B cell (primary cell): ENCODE results near the gene ANAPC10. TPM values are rescaled to one million over a fixed set of nuclear protein-coding genes. Genes with fewer than 3 reads are reported as not detected.
"Not testable (repeated sequence)": the region's sequence is repeated elsewhere in the genome, so short reads cannot be mapped to it uniquely, and the experiment has no call there.

Experiments
- ATAC-seq: fragments of 200-7000 bp; cut with Tn5 transposase; one replicate; pipeline ENCODE4 v1.10.0; 2021; ENCODE audit warnings: low read depth, mild to moderate bottlenecking, moderate number of reproducible peaks, moderate library complexity
- CTCF ChIA-PET: fragments of 350-600 bp; sonication (Branson Sonifier 250); formaldehyde crosslinking; loops from one replicate; lab custom pipeline; 2021; ENCODE audit warnings: antibody characterized with exemption, inconsistent platforms; lab: Charles Lee
- POLR2A ChIA-PET: fragments of 350-600 bp; sonication (Branson Sonifier 250); formaldehyde crosslinking; loops from one replicate; lab custom pipeline; 2021; ENCODE audit warnings: antibody characterized with exemption; lab: Charles Lee
- DNase-seq: peaks from one replicate; pipeline ENCODE4 v3.0.0; 2013
- H2AFZ ChIP-seq: 2 replicates; pipeline ENCODE4 v1.6.1; 2012; ENCODE audit warnings: mild to moderate bottlenecking, low read depth, low read length; ENCODE audit not compliant: insufficient read depth, poor library complexity, severe bottlenecking
- H3K27ac ChIP-seq, 2 donors: 1 replicate in 1 of 2; 2 replicates in 1 of 2; pipeline ENCODE4 v1.5.1; 2012 to 2013; ENCODE audit warnings: low read length in 2 of 2, mild to moderate bottlenecking in 2 of 2, moderate library complexity in 1 of 2
- H3K27me3 ChIP-seq, 4 experiments: fragments of 200-600 bp in 1 of 4; sonication (generic) in 1 of 4; replicated peaks in 1 of 4; 1 replicate in 2 of 4; 2 replicates in 2 of 4; pipeline versions ENCODE4 v1.6.1 to v1.7.0; 2013 to 2016; ENCODE audit warnings: low read length in 3 of 4, mild to moderate bottlenecking in 2 of 4, mixed read lengths in 1 of 4, moderate library complexity in 1 of 4; ENCODE audit not compliant: insufficient read depth in 4 of 4, control insufficient read depth in 3 of 4; ENCODE audit errors: control extremely low read depth in 1 of 4
- H3K36me3 ChIP-seq, 2 experiments: replicated peaks in 1 of 2; 1 replicate in 1 of 2; 2 replicates in 1 of 2; pipeline versions ENCODE4 v1.6.1 to v1.7.1; 2013; ENCODE audit warnings: low read length in 1 of 2; ENCODE audit not compliant: insufficient read depth in 2 of 2, control insufficient read depth in 1 of 2; ENCODE audit errors: control extremely low read depth in 1 of 2, extremely low read depth in 1 of 2
- H3K4me1 ChIP-seq, 2 donors: fragments of 200-600 bp in 1 of 2; sonication (generic) in 1 of 2; 1 replicate in 1 of 2; 2 replicates in 1 of 2; pipeline versions ENCODE4 v1.5.1 to v1.6.1; 2013 to 2017; ENCODE audit warnings: low read length in 2 of 2; ENCODE audit not compliant: control insufficient read depth in 2 of 2, insufficient read depth in 2 of 2
- H3K4me2 ChIP-seq: replicated peaks from 2 replicates; pipeline ENCODE3; 2012; ENCODE audit warnings: mild to moderate bottlenecking, low read depth, low read length; ENCODE audit not compliant: poor library complexity, severe bottlenecking
- H3K4me3 ChIP-seq, 5 experiments: fragments of 200-600 bp in 1 of 5; sonication (generic) in 1 of 5; 1 replicate in 3 of 5; 2 replicates in 2 of 5; pipeline versions ENCODE4 v1.5.1 to v1.7.0; 2011 to 2016; ENCODE audit warnings: low read length in 4 of 5, mild to moderate bottlenecking in 4 of 5, low read depth in 2 of 5, control low read depth in 1 of 5, moderate library complexity in 1 of 5; ENCODE audit not compliant: insufficient read depth in 1 of 5; ENCODE audit errors: control extremely low read depth in 1 of 5, extremely low read depth in 1 of 5
- H3K79me2 ChIP-seq: fragments of 200-600 bp; sonication (generic); one replicate; pipeline ENCODE4 v1.6.0; 2016; ENCODE audit warnings: low read length; ENCODE audit not compliant: control insufficient read depth, insufficient read depth
- H3K9ac ChIP-seq: fragments of 200-600 bp; sonication (generic); 2 replicates; pipeline ENCODE4 v1.6.1; 2017; ENCODE audit warnings: mild to moderate bottlenecking, low read length, moderate library complexity
- H3K9me3 ChIP-seq, 3 donors: one replicate each; pipeline versions ENCODE4 v1.6.1 to v1.7.1; 2013; ENCODE audit warnings: low read length in 2 of 3; ENCODE audit not compliant: control insufficient read depth in 2 of 3, insufficient read depth in 1 of 3; ENCODE audit errors: control extremely low read depth in 1 of 3
- H4K20me1 ChIP-seq: 2 replicates; pipeline ENCODE4 v1.6.0; 2012; ENCODE audit warnings: mild to moderate bottlenecking, low read length; ENCODE audit not compliant: insufficient read depth, control insufficient read depth, poor library complexity, severe bottlenecking
- H3K27ac Mint-ChIP-seq: one replicate; pipeline ENCODE4 v1.8.0; 2021; ENCODE audit warnings: mixed read lengths
- H3K27me3 Mint-ChIP-seq: one replicate; pipeline ENCODE4 v1.8.0; 2021; ENCODE audit warnings: mixed read lengths
- H3K4me1 Mint-ChIP-seq: one replicate; pipeline ENCODE4 v1.8.0; 2021; ENCODE audit warnings: mixed read lengths
- H3K4me3 Mint-ChIP-seq: one replicate; pipeline ENCODE4 v1.8.0; 2021; ENCODE audit warnings: mixed read lengths
- H3K9me3 Mint-ChIP-seq: one replicate; pipeline ENCODE4 v1.8.0; 2022; ENCODE audit warnings: mixed read lengths; ENCODE audit not compliant: insufficient read depth
- EZH2 ChIP-seq: IDR thresholded peaks from 2 replicates; pipeline ENCODE4 v1.6.1; 2012; ENCODE audit warnings: borderline replicate concordance, low read depth, mild to moderate bottlenecking, moderate library complexity, low read length; ENCODE audit not compliant: insufficient read depth, poor library complexity, severe bottlenecking
- WGBS: methylation state at CpG from one replicate; pipeline ENCODE4 v1.1.5; 2013; ENCODE audit warnings: missing lambda C conversion rate; ENCODE audit not compliant: insufficient coverage; 5-methylcytosine and 5-hydroxymethylcytosine counted together
- intact Hi-C: fragments of 100-400 bp; cut with micrococcal nuclease; formaldehyde crosslinking; loops from one replicate; pipeline ENCODE4 v1.10.0; 2022
- polyA plus RNA-seq: library from polyadenylated mRNA; depleted of rRNA; stranded (reverse); fragments of >200 nt; gene quantifications from 2 replicates; pipeline ENCODE4 v1.2.3, GENCODE V29; 2012
- total RNA-seq, 2 donors: library from RNA; stranded (reverse); fragments of 120-200 nt in 1 of 2; gene quantifications; 1 replicate in 1 of 2; 2 replicates in 1 of 2; pipeline versions ENCODE4 v1.2.3 to v1.2.4, GENCODE V29; 2013 to 2022
- TF ChIP-seq, protein P1 (sequence below): fragments of 200-600 bp; IDR thresholded peaks from one replicate; pipeline ENCODE4 v1.8.0; 2022; ENCODE audit warnings: antibody characterized with exemption, mild to moderate bottlenecking

The ANAPC10 gene
- total and polyA plus RNA-seq, 2 donors (not counting 1 experiment from before 2014, with no cell fraction given) = 17.4 to 18.9 TPM

DNA sequence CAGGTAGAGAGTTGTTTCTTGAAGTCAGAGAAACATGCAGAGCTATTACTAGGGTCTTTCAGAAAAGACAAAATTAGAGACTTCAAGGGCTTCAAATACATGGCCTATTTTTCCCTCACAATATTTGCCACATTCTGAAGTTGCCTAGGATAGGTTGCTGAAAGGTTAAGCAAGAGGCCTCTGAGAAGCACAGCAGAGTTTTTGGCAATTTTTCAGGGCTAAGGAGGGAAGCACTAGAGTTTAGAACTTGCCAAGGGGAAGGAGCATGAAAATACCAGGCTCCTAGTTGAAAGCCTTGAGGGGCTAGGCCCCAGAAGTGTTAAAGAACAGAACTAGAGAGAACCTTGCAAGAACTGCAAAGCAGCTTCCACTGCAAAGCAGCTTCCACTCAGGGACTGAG lies 86.4 kb downstream of the ANAPC10 start:
- TF ChIP-seq, protein P1, sequence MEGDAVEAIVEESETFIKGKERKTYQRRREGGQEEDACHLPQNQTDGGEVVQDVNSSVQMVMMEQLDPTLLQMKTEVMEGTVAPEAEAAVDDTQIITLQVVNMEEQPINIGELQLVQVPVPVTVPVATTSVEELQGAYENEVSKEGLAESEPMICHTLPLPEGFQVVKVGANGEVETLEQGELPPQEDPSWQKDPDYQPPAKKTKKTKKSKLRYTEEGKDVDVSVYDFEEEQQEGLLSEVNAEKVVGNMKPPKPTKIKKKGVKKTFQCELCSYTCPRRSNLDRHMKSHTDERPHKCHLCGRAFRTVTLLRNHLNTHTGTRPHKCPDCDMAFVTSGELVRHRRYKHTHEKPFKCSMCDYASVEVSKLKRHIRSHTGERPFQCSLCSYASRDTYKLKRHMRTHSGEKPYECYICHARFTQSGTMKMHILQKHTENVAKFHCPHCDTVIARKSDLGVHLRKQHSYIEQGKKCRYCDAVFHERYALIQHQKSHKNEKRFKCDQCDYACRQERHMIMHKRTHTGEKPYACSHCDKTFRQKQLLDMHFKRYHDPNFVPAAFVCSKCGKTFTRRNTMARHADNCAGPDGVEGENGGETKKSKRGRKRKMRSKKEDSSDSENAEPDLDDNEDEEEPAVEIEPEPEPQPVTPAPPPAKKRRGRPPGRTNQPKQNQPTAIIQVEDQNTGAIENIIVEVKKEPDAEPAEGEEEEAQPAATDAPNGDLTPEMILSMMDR = no peak
- no peak for TF ChIP-seq EZH2
- intact Hi-C loops = no loop called here
- H3K79me2 ChIP-seq = no peaks in the 10 kb centered on the region
- no peak overlapping the region for H3K27ac ChIP-seq
- H3K27me3 ChIP-seq = no peaks in the 10 kb centered on the region
- H3K36me3 ChIP-seq = no peaks in the 10 kb centered on the region
- Mint-ChIP-seq H3K9me3 (peaks cover 2% of the 10 kb centered on the region), H3K27me3 (no peaks in the 10 kb centered on the region), H3K4me3 (no peak overlapping the region), H3K4me1 (peaks cover 22% of the 10 kb centered on the region), H3K27ac (no peak overlapping the region)
- H3K4me3 ChIP-seq = no peak overlapping the region
- no peaks in the 10 kb centered on the region for H3K4me1 ChIP-seq
- DNase-seq (no peak), ATAC-seq (no peak)
- ChIA-PET CTCF (no interaction called here), POLR2A (no interaction called here)
- H3K4me2 ChIP-seq = no peak overlapping the region
- no peak overlapping the region for H2AFZ ChIP-seq
- peaks cover 0 to 3% (median 0%) of the 10 kb centered on the region in 3 donors for H3K9me3 ChIP-seq
- H4K20me1 ChIP-seq = no peaks in the 10 kb centered on the region
- no peak overlapping the region for H3K9ac ChIP-seq

DNA sequence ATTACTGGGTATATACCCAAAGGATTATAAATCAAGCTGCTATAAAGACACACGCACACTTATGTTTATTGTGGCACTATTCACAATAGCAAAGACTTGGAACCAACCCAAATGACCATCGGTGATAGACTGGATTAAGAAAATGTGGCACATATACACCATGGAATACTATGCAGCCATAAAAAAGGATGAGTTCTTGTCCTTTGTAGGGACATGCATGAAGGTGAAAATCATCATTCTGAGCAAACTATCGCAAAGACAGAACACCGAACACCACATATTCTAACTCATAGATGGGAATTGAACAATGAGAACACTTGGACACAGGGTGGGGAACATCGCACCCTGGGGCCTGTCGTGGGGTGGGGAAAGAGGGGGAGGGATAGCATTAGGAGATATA lies 87.7 kb downstream of the ANAPC10 start:
- whole genome bisulfite sequencing = no CpG with 5 or more reads among the region's 6 CpGs
- peaks cover 22% of the 10 kb centered on the region for H3K4me1 Mint-ChIP-seq
- not testable (repeated sequence) for H3K36me3 ChIP-seq

More for the DNA sequence above, 87.7 kb downstream of the ANAPC10 start:
- POLR2A ChIA-PET, H4K20me1 ChIP-seq, DNase-seq, H3K9me3 Mint-ChIP-seq, intact Hi-C loops, ATAC-seq, H3K79me2 ChIP-seq, H3K9ac ChIP-seq, H3K27ac Mint-ChIP-seq, H3K27ac ChIP-seq, H3K27me3 Mint-ChIP-seq, H3K4me1 ChIP-seq, H3K4me3 Mint-ChIP-seq, H3K27me3 ChIP-seq, H3K4me2 ChIP-seq, H2AFZ ChIP-seq, H3K9me3 ChIP-seq, CTCF ChIA-PET, H3K4me3 ChIP-seq: not testable (repeated sequence)
